A673 (cell line): ENCODE results near the gene NT5C2. TPM values are rescaled to one million over a fixed set of nuclear protein-coding genes. Genes with fewer than 3 reads are reported as not detected.
"Not testable (repeated sequence)": the region's sequence is repeated elsewhere in the genome, so short reads cannot be mapped to it uniquely, and the experiment has no call there.

Experiments
- BruUV-seq: library from RNA; stranded (reverse); fragments of 400-500 nt; replicated peaks from 2 replicates; lab custom pipeline; 2021; lab: Mats Ljungman, UMichigan
- CTCF ChIA-PET: fragments of 300-600 bp; sonication (Branson Sonifier 250); formaldehyde crosslinking; loops from one replicate; lab custom pipeline; 2022; ENCODE audit warnings: antibody characterized with exemption; lab: Charles Lee
- POLR2A ChIA-PET: fragments of 300-600 bp; sonication (Branson Sonifier 250); formaldehyde crosslinking; loops from one replicate; lab custom pipeline; 2022; ENCODE audit warnings: antibody characterized with exemption; ENCODE audit not compliant: low non-redundant PET; lab: Charles Lee
- DNase-seq: peaks from one replicate; pipeline ENCODE4 v3.0.0-alpha.2; 2015; ENCODE audit warnings: low spot score
- H3K27ac ChIP-seq: fragments of 200-600 bp; sonication (generic); 2 replicates; pipeline ENCODE4 v1.5.1; 2016; ENCODE audit warnings: mixed run types, low read depth, mild to moderate bottlenecking, mixed read lengths, antibody characterized with exemption, low read length; ENCODE audit not compliant: poor library complexity, severe bottlenecking
- H3K27me3 ChIP-seq: fragments of 200-600 bp; sonication (generic); replicated peaks from 2 replicates; pipeline ENCODE4 v1.6.1; 2017; ENCODE audit warnings: mixed run types, low read depth, mild to moderate bottlenecking, mixed read lengths, antibody characterized with exemption, low read length; ENCODE audit not compliant: insufficient read depth, poor library complexity
- H3K36me3 ChIP-seq: fragments of 200-600 bp; sonication (generic); 2 replicates; pipeline ENCODE4 v1.6.1; 2016; ENCODE audit warnings: mixed run types, mild to moderate bottlenecking, mixed read lengths, antibody characterized with exemption, low read length; ENCODE audit not compliant: insufficient read depth, poor library complexity, severe bottlenecking
- H3K4me1 ChIP-seq: fragments of 200-600 bp; sonication (generic); 2 replicates; pipeline ENCODE4 v1.6.1; 2017; ENCODE audit warnings: mixed run types, mild to moderate bottlenecking, mixed read lengths, antibody characterized with exemption, low read length; ENCODE audit not compliant: insufficient read depth, poor library complexity, severe bottlenecking
- H3K4me3 ChIP-seq: fragments of 200-600 bp; sonication (generic); 2 replicates; pipeline ENCODE4 v1.5.1; 2016; ENCODE audit warnings: low read depth, mixed run types, mild to moderate bottlenecking, mixed read lengths, low read length; ENCODE audit not compliant: poor library complexity, severe bottlenecking
- H3K9me3 ChIP-seq: fragments of 200-600 bp; sonication (generic); 2 replicates; pipeline ENCODE4 v1.6.1; 2016; ENCODE audit warnings: mixed run types, low read depth, mild to moderate bottlenecking, mixed read lengths, antibody characterized with exemption, low read length; ENCODE audit not compliant: poor library complexity, severe bottlenecking
- CTCF ChIP-seq: fragments of 300-800, 200-600 bp; sonication (generic); conservative IDR thresholded peaks from 2 replicates; pipeline ENCODE4 v1.5.1; 2017; ENCODE audit warnings: low read depth, mild to moderate bottlenecking, antibody characterized with exemption, low read length, moderate library complexity, mixed read lengths
- EZH2 ChIP-seq: fragments of 200-600 bp; sonication (generic); IDR thresholded peaks from 2 replicates; pipeline ENCODE4 v1.6.1; 2017; ENCODE audit warnings: borderline replicate concordance, low read depth, mild to moderate bottlenecking, mixed read lengths, antibody characterized with exemption, low read length; ENCODE audit not compliant: poor library complexity, severe bottlenecking
- intact Hi-C: fragments of 100-400 bp; cut with micrococcal nuclease; formaldehyde crosslinking; loops from one replicate; pipeline ENCODE4 v1.10.0; 2022; ENCODE audit not compliant: unreplicated experiment
- total RNA-seq: library from RNA; stranded (reverse); gene quantifications from 2 replicates; pipeline ENCODE4 v1.2.3, GENCODE V29; 2021

Gene NT5C2
- total RNA-seq, 1 experiment from 2014 or later = 61.8 TPM

GRCh38 chr10:103145046-103145445 lies 48.0 kb downstream of the NT5C2 start:
- no peaks in the 10 kb centered on the region for H3K36me3 ChIP-seq
- intact Hi-C loops = no loop called here
- no TSS peak for BruUV-seq
- no peak for DNase-seq
- TF ChIP-seq EZH2 (no peak), CTCF (no peak)
- H3K27ac ChIP-seq = no peak overlapping the region
- no peaks in the 10 kb centered on the region for H3K9me3 ChIP-seq
- ChIA-PET CTCF (no interaction called here), POLR2A (interaction anchor here (0.5 kb wide), 1 partner anchor 319 kb away, joined by 6 read pairs; no protein-coding TSS in a partner anchor)
- H3K4me1 ChIP-seq = peaks cover 14% of the 10 kb centered on the region
- no peaks in the 10 kb centered on the region for H3K27me3 ChIP-seq
- no peak overlapping the region for H3K4me3 ChIP-seq

- no TSS peak for BruUV-seq
- TF ChIP-seq EZH2 (no peak), CTCF (no peak)
- no peaks in the 10 kb centered on the region for H3K27me3 ChIP-seq
- no peak overlapping the region for H3K27ac ChIP-seq
- no peaks in the 10 kb centered on the region for H3K36me3 ChIP-seq
- ChIA-PET POLR2A (no interaction called here), CTCF (no interaction called here)
- no peak overlapping the region for H3K4me3 ChIP-seq
- peaks cover 14% of the 10 kb centered on the region for H3K4me1 ChIP-seq
- intact Hi-C loops = no loop called here
- DNase-seq = no peak
- H3K9me3 ChIP-seq = no peaks in the 10 kb centered on the region
Measured at GRCh38 chr10:103144041-103144440, 49.0 kb downstream of the NT5C2 start.

GRCh38 chr10:103143641-103144040 lies 49.4 kb downstream of the NT5C2 start:
- H3K9me3 ChIP-seq, H3K4me3 ChIP-seq, H3K36me3 ChIP-seq, H3K27ac ChIP-seq, intact Hi-C loops, BruUV-seq, CTCF ChIA-PET, POLR2A ChIA-PET, H3K27me3 ChIP-seq, DNase-seq: not testable (repeated sequence)
- peaks cover 14% of the 10 kb centered on the region for H3K4me1 ChIP-seq

GRCh38 chr10:103141950-103142349 lies 51.1 kb downstream of the NT5C2 start:
- DNase-seq = no peak
- no peaks in the 10 kb centered on the region for H3K36me3 ChIP-seq
- H3K4me3 ChIP-seq = no peak overlapping the region
- H3K27ac ChIP-seq = no peak overlapping the region
- TF ChIP-seq CTCF (no peak), EZH2 (no peak)
- H3K9me3 ChIP-seq = no peaks in the 10 kb centered on the region
- ChIA-PET POLR2A (no interaction called here), CTCF (no interaction called here)
- intact Hi-C loops = no loop called here
- BruUV-seq = no TSS peak
- peaks cover 12% of the 10 kb centered on the region for H3K4me1 ChIP-seq
- no peaks in the 10 kb centered on the region for H3K27me3 ChIP-seq
